Breast epithelium (tissue), 3 donors: ENCODE results near the gene NDEL1.

ENCODE experiments used
- POLR2A ChIP-seq: fragments of 450-650 bp; IDR thresholded peaks from one replicate; pipeline ENCODE4 v1.6.1; 2016; ENCODE audit warnings: antibody characterized with exemption, mild to moderate bottlenecking, moderate library complexity
- POLR2AphosphoS5 ChIP-seq, 3 donors: sonication (generic); formaldehyde crosslinking; IDR thresholded peaks; one replicate each; pipeline ENCODE4 v1.6.1; 2017; ENCODE audit warnings: antibody characterized with exemption in 3 of 3
- TF ChIP-seq, protein P1 (sequence below), 3 donors: fragments of 450-650 bp; IDR thresholded peaks; one replicate each; pipeline ENCODE4 v1.5.1; 2016 to 2017; ENCODE audit warnings: antibody characterized with exemption in 3 of 3, mild to moderate bottlenecking in 3 of 3, moderate library complexity in 3 of 3

DNA sequence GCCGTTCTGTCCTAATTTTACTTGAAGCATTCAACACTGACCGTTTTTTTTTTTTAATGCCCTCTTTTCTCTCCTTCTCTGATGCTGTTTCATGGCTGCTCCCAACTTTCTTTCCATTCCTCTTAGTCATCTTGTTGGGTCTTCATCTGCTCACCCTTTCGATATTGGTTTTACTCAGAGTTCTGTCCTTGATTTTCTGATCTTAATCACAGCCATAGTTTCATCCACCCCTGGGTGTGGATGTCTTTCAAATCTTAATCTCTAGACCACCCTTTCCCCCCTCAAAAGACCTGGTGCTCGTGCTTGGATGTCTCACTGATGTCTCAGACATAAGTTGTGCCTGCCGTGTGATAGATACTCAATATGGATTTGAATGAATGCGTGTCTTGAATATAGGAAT lies 22.4 kb downstream of the NDEL1 start:
- TF ChIP-seq POLR2A (no peak), POLR2AphosphoS5 (IDR thresholded peaks at IDR 0.05) (no peak)
- TF ChIP-seq, protein P1, sequence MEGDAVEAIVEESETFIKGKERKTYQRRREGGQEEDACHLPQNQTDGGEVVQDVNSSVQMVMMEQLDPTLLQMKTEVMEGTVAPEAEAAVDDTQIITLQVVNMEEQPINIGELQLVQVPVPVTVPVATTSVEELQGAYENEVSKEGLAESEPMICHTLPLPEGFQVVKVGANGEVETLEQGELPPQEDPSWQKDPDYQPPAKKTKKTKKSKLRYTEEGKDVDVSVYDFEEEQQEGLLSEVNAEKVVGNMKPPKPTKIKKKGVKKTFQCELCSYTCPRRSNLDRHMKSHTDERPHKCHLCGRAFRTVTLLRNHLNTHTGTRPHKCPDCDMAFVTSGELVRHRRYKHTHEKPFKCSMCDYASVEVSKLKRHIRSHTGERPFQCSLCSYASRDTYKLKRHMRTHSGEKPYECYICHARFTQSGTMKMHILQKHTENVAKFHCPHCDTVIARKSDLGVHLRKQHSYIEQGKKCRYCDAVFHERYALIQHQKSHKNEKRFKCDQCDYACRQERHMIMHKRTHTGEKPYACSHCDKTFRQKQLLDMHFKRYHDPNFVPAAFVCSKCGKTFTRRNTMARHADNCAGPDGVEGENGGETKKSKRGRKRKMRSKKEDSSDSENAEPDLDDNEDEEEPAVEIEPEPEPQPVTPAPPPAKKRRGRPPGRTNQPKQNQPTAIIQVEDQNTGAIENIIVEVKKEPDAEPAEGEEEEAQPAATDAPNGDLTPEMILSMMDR (IDR thresholded peaks at IDR 0.05) = no peak
